Esophagus (tissue), 2 donors: Measurements from ENCODE around the gene SPHK2. TPM values are rescaled to one million over a fixed set of nuclear protein-coding genes. Genes with fewer than 3 reads are reported as not detected.
"Not testable (repeated sequence)": the region's sequence is repeated elsewhere in the genome, so short reads cannot be mapped to it uniquely, and the experiment has no call there.

Source experiments
- H3K27ac ChIP-seq, 2 donors: one replicate each; pipeline ENCODE4 v1.5.1; 2013; ENCODE audit warnings: low read depth in 2 of 2, mild to moderate bottlenecking in 2 of 2, inconsistent platforms in 1 of 2, low read length in 1 of 2, moderate library complexity in 1 of 2
- H3K27me3 ChIP-seq, 2 donors: one replicate each; pipeline ENCODE4 v1.6.1; 2013; ENCODE audit warnings: low read length in 2 of 2, control low read depth in 1 of 2, mild to moderate bottlenecking in 1 of 2; ENCODE audit not compliant: insufficient read depth in 2 of 2, control insufficient read depth in 1 of 2
- H3K36me3 ChIP-seq, 2 donors: one replicate each; pipeline ENCODE4 v1.6.1; 2013; ENCODE audit warnings: low read length in 1 of 2; ENCODE audit not compliant: control insufficient read depth in 2 of 2, insufficient read depth in 2 of 2
- H3K4me1 ChIP-seq, 2 donors: one replicate each; pipeline ENCODE4 v1.6.1; 2013; ENCODE audit warnings: low read length in 1 of 2; ENCODE audit not compliant: control insufficient read depth in 2 of 2, insufficient read depth in 2 of 2
- H3K4me3 ChIP-seq, 2 donors: one replicate each; pipeline ENCODE4 v1.5.1; 2013; ENCODE audit warnings: low read length in 2 of 2, mild to moderate bottlenecking in 2 of 2, low read depth in 1 of 2, moderate library complexity in 1 of 2
- H3K9me3 ChIP-seq, 2 donors: one replicate each; pipeline ENCODE4 v1.6.1; 2013; ENCODE audit warnings: mild to moderate bottlenecking in 2 of 2, low read depth in 1 of 2, low read length in 1 of 2, moderate library complexity in 1 of 2; ENCODE audit not compliant: control insufficient read depth in 2 of 2, insufficient read depth in 1 of 2
- WGBS, 2 donors: extraction: QIAGEN DNeasy Blood & Tissue Kit; methylation state at CpG; one replicate each; pipeline ENCODE4 v1.1.7; 2013; 5-methylcytosine and 5-hydroxymethylcytosine counted together
- polyA plus RNA-seq, 2 donors: library from polyadenylated mRNA; stranded (reverse); fragments of 200-250 nt; gene quantifications; one replicate each; pipeline ENCODE4 v1.2.3, GENCODE V29; 2013
- donor health status: healthy with polysubstance abuse.
- donor health status: Bipolar disorder and iron deficiency.

The SPHK2 gene
- polyA plus RNA-seq, 2 donors: 9.0 to 15.5 TPM

GRCh38 chr19:48654299-48655059, 35.2 kb downstream of the SPHK2 start:
- H3K9me3 ChIP-seq: no peaks in the 10 kb centered on the region
- no peaks in the 10 kb centered on the region for H3K27me3 ChIP-seq
- no peaks in the 10 kb centered on the region for H3K36me3 ChIP-seq
- 45 to 47% methylated on average over 11 of the region's 11 CpGs for WGBS, 2 donors
- no peak overlapping the region for H3K27ac ChIP-seq
- H3K4me3 ChIP-seq: no peak overlapping the region
- H3K4me1 ChIP-seq: no peaks in the 10 kb centered on the region

GRCh38 chr19:48656840-48657474, 37.7 kb downstream of the SPHK2 start:
- Histone ChIP-seq H3K27ac (no peak overlapping the region), H3K27me3 (no peaks in the 10 kb centered on the region), H3K4me1 (no peaks in the 10 kb centered on the region), H3K9me3 (no peaks in the 10 kb centered on the region), H3K36me3 (no peaks in the 10 kb centered on the region), H3K4me3 (no peak overlapping the region)
- 49 to 51% methylated on average over 16 of the region's 16 CpGs for WGBS, 2 donors

GRCh38 chr19:48657828-48658227, 38.5 kb downstream of the SPHK2 start:
- not testable (repeated sequence) for H3K9me3 ChIP-seq, H3K4me1 ChIP-seq, H3K27ac ChIP-seq, H3K36me3 ChIP-seq, H3K27me3 ChIP-seq, H3K4me3 ChIP-seq
- 86 to 91% methylated on average over 5 of the region's 5 CpGs for WGBS, 2 donors

GRCh38 chr19:48658483-48658882, 39.2 kb downstream of the SPHK2 start:
- H3K36me3 ChIP-seq: no peaks in the 10 kb centered on the region
- H3K4me1 ChIP-seq: no peaks in the 10 kb centered on the region
- no peaks in the 10 kb centered on the region for H3K9me3 ChIP-seq
- H3K27ac ChIP-seq: no peak overlapping the region
- H3K4me3 ChIP-seq: no peak overlapping the region
- H3K27me3 ChIP-seq: no peaks in the 10 kb centered on the region
- WGBS, 2 donors: 93% methylated on average over 6 of the region's 6 CpGs

GRCh38 chr19:48659768-48660167, 40.5 kb downstream of the SPHK2 start:
- H3K9me3 ChIP-seq: no peaks in the 10 kb centered on the region
- no peak overlapping the region for H3K4me3 ChIP-seq
- H3K36me3 ChIP-seq: no peaks in the 10 kb centered on the region
- no peak overlapping the region for H3K27ac ChIP-seq
- no peaks in the 10 kb centered on the region for H3K4me1 ChIP-seq
- WGBS, 2 donors: 80 to 83% methylated on average over 5 of the region's 5 CpGs
- no peaks in the 10 kb centered on the region for H3K27me3 ChIP-seq

- Histone ChIP-seq H3K36me3 (no peaks in the 10 kb centered on the region), H3K4me1 (no peaks in the 10 kb centered on the region), H3K9me3 (no peaks in the 10 kb centered on the region), H3K4me3 (no peak overlapping the region), H3K27ac (no peak overlapping the region), H3K27me3 (no peaks in the 10 kb centered on the region)
- WGBS, 2 donors: 61 to 63% methylated on average over 35 of the region's 35 CpGs
These were observed 41.8 kb downstream of the SPHK2 start for GRCh38 chr19:48660852-48661710.

- 91 to 92% methylated on average over 50 of the region's 50 CpGs for WGBS, 2 donors
- H3K9me3 ChIP-seq: no peaks in the 10 kb centered on the region
- H3K27ac ChIP-seq: no peak overlapping the region
- H3K36me3 ChIP-seq: no peaks in the 10 kb centered on the region
- no peaks in the 10 kb centered on the region for H3K4me1 ChIP-seq
- no peak overlapping the region for H3K4me3 ChIP-seq
- H3K27me3 ChIP-seq: no peaks in the 10 kb centered on the region
These were observed 42.4 kb downstream of the SPHK2 start for GRCh38 chr19:48661711-48662090.

- Histone ChIP-seq H3K36me3 (no peaks in the 10 kb centered on the region), H3K9me3 (no peaks in the 10 kb centered on the region), H3K27me3 (no peaks in the 10 kb centered on the region), H3K4me3 (no peak overlapping the region), H3K4me1 (no peaks in the 10 kb centered on the region), H3K27ac (no peak overlapping the region)
- WGBS, 2 donors: 88 to 97% methylated on average over 4 of the region's 4 CpGs
These were observed 44.4 kb downstream of the SPHK2 start for GRCh38 chr19:48663667-48664066.

GRCh38 chr19:48664476-48664875, 45.2 kb downstream of the SPHK2 start:
- WGBS, 2 donors: 89 to 92% methylated on average over 14 of the region's 14 CpGs
- Histone ChIP-seq H3K4me1 (no peaks in the 10 kb centered on the region), H3K36me3 (no peaks in the 10 kb centered on the region), H3K27ac (no peak overlapping the region), H3K27me3 (no peaks in the 10 kb centered on the region), H3K9me3 (no peaks in the 10 kb centered on the region), H3K4me3 (no peak overlapping the region)
